GM08714 (cell line): ENCODE measurements around the gene TPR.

Source experiments
- H3K4me3 ChIP-seq: fragments of 200-500 bp; sonication (Bioruptor generic); 2 replicates; pipeline ENCODE4 v1.5.1; 2014; ENCODE audit warnings: mild to moderate bottlenecking, low read length, inconsistent platforms
- ZNF274 ChIP-seq: IDR thresholded peaks from 2 replicates; pipeline ENCODE4 v1.6.1; 2012; ENCODE audit warnings: mild to moderate bottlenecking, low read depth, low read length

The TPR gene

DNA sequence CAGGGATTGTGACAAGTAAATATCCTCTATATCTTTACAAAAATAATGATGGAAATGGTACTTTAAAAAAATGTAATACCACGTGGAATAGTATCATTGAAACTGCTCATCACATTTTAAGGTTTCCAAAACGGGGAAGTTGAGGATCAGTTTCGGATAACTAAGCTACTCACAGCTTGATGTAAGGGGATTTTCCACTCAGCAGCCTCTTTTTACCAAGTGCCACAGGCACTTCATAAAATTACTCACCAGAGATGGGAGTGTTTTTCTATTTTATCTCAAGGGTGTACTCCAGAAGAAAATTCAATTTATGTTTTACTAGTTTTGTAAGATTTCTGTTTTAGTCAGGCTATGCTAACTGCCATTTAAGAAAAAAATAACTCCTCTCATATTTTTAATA lies 91.7 kb downstream of the TPR start:
- H3K4me3 ChIP-seq, result no peak overlapping the region
- TF ChIP-seq ZNF274, result no peak

DNA sequence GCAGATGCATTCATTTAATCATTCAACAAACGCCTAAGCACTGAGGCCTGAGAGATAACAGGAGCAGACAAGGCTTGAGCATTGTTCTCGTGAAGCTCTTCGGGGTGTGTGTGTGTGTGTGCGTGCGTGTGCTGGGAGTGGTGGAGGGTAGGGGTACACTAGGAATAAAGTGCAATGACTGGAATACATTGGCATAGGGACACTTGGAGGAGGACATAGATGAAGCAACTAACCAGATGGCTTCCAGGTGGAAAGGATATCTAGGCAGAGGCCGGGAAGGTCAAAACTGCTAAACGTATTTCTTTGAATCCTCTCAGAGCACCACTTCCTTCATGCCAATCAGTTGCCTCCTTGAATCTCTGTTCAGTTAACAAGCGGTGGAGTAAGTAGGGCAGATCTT lies 92.6 kb downstream of the TPR start:
- TF ChIP-seq ZNF274, result no peak
- no peak overlapping the region for H3K4me3 ChIP-seq

DNA sequence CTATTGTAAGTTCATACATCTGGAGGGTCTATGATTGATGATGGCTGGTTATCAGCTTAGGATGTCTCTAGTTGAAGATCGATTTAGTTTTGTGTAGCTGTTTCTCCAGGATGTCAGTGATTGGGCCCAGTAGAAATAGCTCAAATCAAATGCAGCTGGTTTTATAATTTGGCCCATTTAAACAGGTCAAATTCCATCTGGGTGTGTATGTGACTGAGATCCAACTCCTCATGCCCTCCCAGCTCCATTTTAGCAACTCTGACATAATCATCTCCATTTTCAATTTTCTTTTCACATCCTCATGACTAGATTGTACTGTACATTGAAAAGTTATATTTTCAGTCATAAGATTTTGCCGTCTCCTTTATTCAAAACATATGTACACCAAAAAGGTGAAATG lies 99.2 kb downstream of the TPR start:
- H3K4me3 ChIP-seq, result no peak overlapping the region
- TF ChIP-seq ZNF274, result no peak

DNA sequence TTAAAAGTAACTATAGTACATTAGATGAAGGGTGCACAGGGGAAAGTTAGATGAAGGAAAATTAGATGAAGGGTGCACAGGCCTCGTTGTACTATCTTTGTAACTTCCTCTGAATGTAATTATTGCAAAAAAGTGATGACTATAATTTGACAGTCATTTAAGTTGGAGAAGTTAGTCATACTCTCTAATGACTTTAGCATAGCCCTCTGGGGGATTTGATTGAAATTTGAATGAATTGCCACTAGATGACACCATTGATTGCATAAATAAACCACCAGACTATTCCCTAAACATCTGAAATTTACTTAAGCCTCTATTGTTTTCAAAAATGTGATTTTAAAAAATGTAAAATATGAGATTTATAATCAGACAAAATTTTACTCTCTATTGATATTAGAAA lies 102.6 kb downstream of the TPR start:
- no peak overlapping the region for H3K4me3 ChIP-seq
- no peak for TF ChIP-seq ZNF274

DNA sequence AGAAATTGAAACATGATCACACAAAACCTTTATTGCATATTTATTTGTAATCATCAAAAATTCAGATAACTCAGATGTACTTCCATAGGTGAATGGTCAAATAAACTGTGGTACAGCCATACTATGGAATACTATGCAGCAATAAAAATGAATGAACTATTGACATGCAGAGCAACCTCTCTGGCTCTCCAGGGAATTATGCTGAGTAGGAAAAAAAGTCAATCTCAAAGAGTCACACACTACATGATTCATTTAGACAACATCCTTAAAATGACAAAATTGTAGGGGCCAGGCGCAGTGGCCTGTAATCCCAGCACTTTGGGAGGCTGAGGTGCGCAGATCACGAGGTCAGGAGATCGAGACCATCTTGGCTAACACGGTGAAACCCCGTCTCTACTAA lies 104.0 kb downstream of the TPR start:
- H3K4me3 ChIP-seq, result no peak overlapping the region
- TF ChIP-seq ZNF274, result no peak
